K562 (cell line): ENCODE data around the gene VIPR2. TPM values are rescaled to one million over a fixed set of nuclear protein-coding genes. Genes with fewer than 3 reads are reported as not detected.

Experiments used
- ARHGAP35 ChIP-seq: fragments of 450-650 bp; IDR thresholded peaks from 2 replicates; pipeline ENCODE4 v1.6.1; 2018; ENCODE audit not compliant: partially characterized antibody
- BCOR ChIP-seq: fragments of 450-650 bp; IDR thresholded peaks from 2 replicates; pipeline ENCODE4 v1.6.1; 2016
- BMI1 ChIP-seq: fragments of 150-350 bp; IDR thresholded peaks from 2 replicates; pipeline ENCODE4 v1.6.1; 2014; ENCODE audit warnings: low read length
- BRF1 ChIP-seq: IDR thresholded peaks from 3 replicates; pipeline ENCODE4 v1.6.1; 2011; ENCODE audit warnings: borderline replicate concordance, mild to moderate bottlenecking; ENCODE audit not compliant: insufficient read length; ENCODE audit errors: extremely low read depth
- CHD4 ChIP-seq: fragments of 200-600 bp; sonication (generic); IDR thresholded peaks from 3 replicates; pipeline ENCODE4 v1.6.1; 2012; ENCODE audit warnings: low read depth, mild to moderate bottlenecking, mixed read lengths, low read length, inconsistent platforms; ENCODE audit not compliant: insufficient read depth, insufficient replicate concordance, poor library complexity, severe bottlenecking
- EHMT2 ChIP-seq: fragments of 450-650 bp; IDR thresholded peaks from 2 replicates; pipeline ENCODE4 v1.6.1; 2018; ENCODE audit warnings: antibody characterized with exemption
- KLF10 ChIP-seq: fragments of 250-450 bp; sonication (Bioruptor Pico); IDR thresholded peaks from 2 replicates; pipeline ENCODE4 v1.6.1; 2021; ENCODE audit warnings: matching md5 sums
- MTA2 ChIP-seq: fragments of 450-650 bp; IDR thresholded peaks from 2 replicates; pipeline ENCODE4 v1.6.1; 2016; ENCODE audit warnings: low read depth
- NEUROD1 ChIP-seq: fragments of 150-350 bp; IDR thresholded peaks from 2 replicates; pipeline ENCODE4 v1.6.1; 2014; ENCODE audit warnings: borderline replicate concordance, low read length, low read depth; ENCODE audit not compliant: partially characterized antibody
- NFATC3 ChIP-seq: fragments of 450-650 bp; IDR thresholded peaks from 2 replicates; pipeline ENCODE4 v1.6.1; 2017; ENCODE audit warnings: mild to moderate bottlenecking
- NFE2 ChIP-seq: IDR thresholded peaks from 2 replicates; pipeline ENCODE4 v1.6.1; 2014; ENCODE audit warnings: antibody characterized with exemption, low read depth
- RCOR1 ChIP-seq, 2 experiments: IDR thresholded peaks; 2 replicates each; pipeline ENCODE4 v1.6.1; 2012; ENCODE audit warnings: low read depth in 2 of 2, low read length in 2 of 2, borderline replicate concordance in 1 of 2, improper control_type of control experiment in 1 of 2
- SMAD4 ChIP-seq: fragments of 250-450 bp; sonication (Bioruptor Pico); conservative IDR thresholded peaks from 2 replicates; pipeline ENCODE4 v1.8.0; 2021; ENCODE audit warnings: inconsistent platforms, mild to moderate bottlenecking, moderate library complexity
- TFAM ChIP-seq: fragments of 250-450 bp; sonication (Bioruptor Pico); conservative IDR thresholded peaks from 2 replicates; pipeline ENCODE4 v1.5.0; 2021; ENCODE audit warnings: mild to moderate bottlenecking, moderate library complexity
- ZNF197 ChIP-seq: fragments of 200-800 bp; sonication (Bioruptor generic); IDR thresholded peaks from 2 replicates; pipeline ENCODE4 v1.6.1; 2016; ENCODE audit warnings: low read depth, missing genetic modification characterization, missing compliant biosample characterization
- ZNF224 ChIP-seq: sonication (generic); formaldehyde crosslinking; IDR thresholded peaks from 2 replicates; pipeline ENCODE4 v1.8.0; 2022; ENCODE audit warnings: mild to moderate bottlenecking, missing genetic modification reagents
- ZNF75A ChIP-seq: fragments of 450-650 bp; formaldehyde crosslinking; IDR thresholded peaks from 2 replicates; pipeline ENCODE4 v1.4.0; 2020; ENCODE audit warnings: mild to moderate bottlenecking
- polyA plus RNA-seq, 8 experiments: library from polyadenylated mRNA; depleted of rRNA in 4 of 8; stranded (reverse) in 5 of 8; unstranded in 3 of 8; fragments of >200 nt; fragmentation: Nextera tagmentation in 2 of 8; fragmentation: Illumina TruSeq in 1 of 8; extraction: Ambion mirVana in 2 of 8; extraction: Trizol in 1 of 8; gene quantifications; 2 replicates each; pipeline versions ENCODE4 v1.2.1 to v1.2.3, GENCODE V29; 2011 to 2014; ENCODE audit warnings: inconsistent platforms in 1 of 8, missing spikeins in 1 of 8
- total RNA-seq, 7 experiments: library from RNA; depleted of rRNA in 6 of 7; stranded (reverse); fragments of >200 nt in 6 of 7; fragmentation: Illumina TruSeq in 2 of 7; extraction: Trizol in 2 of 7; gene quantifications; 2 replicates each; pipeline versions ENCODE4 v1.2.1 to v1.2.3, GENCODE V29; 2011 to 2021; ENCODE audit warnings: low replicate concordance in 1 of 7
- TF ChIP-seq, protein P1 (sequence below): fragments of 250-450 bp; sonication (Bioruptor Pico); IDR thresholded peaks from 2 replicates; pipeline ENCODE4 v1.5.0; 2022; ENCODE audit warnings: mild to moderate bottlenecking
- TF ChIP-seq, protein P2 (sequence below): fragments of 250-450 bp; sonication (Bioruptor Pico); IDR thresholded peaks from 2 replicates; pipeline ENCODE4 v1.5.0; 2021
- TF ChIP-seq, protein P3 (sequence below): fragments of 200-800 bp; sonication (Bioruptor generic); IDR thresholded peaks from 2 replicates; pipeline ENCODE4 v1.6.1; 2017; ENCODE audit warnings: missing genetic modification characterization, missing compliant biosample characterization
- TF ChIP-seq, protein P4 (sequence below): sonication (generic); formaldehyde crosslinking; IDR thresholded peaks from 2 replicates; pipeline ENCODE4 v1.8.0; 2022; ENCODE audit warnings: missing genetic modification reagents, mild to moderate bottlenecking, borderline replicate concordance
- TF ChIP-seq, protein P5 (sequence below): fragments of 250-450 bp; sonication (Bioruptor Pico); IDR thresholded peaks from 2 replicates; pipeline ENCODE4 v1.8.0; 2021; ENCODE audit warnings: mild to moderate bottlenecking, moderate library complexity

VIPR2 gene
- total and polyA plus RNA-seq, 9 of the 15 experiments (the other 6 are each of a cell fraction or from before 2014, with no cell fraction given) = 0.04 TPM; not detected in 8

DNA sequence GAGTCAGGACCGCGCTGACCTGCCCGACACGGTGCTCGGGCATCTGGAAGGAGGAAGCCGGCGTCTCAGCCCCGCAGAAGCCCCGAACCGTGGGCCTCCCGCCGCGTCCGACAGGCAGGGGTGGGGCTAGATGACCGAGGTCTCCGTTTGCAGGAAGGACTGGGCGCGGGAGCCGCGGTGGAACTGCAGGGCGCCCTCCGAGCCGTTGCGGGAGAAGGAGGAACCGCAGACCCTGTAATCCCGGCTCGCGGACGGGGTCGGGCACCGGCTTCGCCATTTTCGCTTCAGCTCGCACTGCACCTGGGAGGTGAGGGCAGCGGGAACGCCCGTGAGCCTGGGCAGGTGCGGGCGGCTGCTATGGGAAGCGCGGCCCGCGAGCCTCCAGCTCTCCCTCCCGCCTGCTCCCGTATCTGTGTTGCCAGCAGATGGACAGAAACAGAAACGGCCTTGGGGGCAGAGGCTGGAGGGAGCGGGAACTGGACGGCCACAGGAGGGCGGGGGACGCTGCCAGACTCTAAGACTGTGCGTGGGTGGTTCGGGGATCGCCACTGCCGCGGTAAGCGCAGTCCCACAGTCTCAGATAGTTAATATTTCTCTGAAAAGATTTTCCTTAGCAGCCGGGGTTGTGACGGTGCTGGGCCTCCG lies 114.1 kb downstream of the VIPR2 start (continued):
- TF ChIP-seq, protein P1, sequence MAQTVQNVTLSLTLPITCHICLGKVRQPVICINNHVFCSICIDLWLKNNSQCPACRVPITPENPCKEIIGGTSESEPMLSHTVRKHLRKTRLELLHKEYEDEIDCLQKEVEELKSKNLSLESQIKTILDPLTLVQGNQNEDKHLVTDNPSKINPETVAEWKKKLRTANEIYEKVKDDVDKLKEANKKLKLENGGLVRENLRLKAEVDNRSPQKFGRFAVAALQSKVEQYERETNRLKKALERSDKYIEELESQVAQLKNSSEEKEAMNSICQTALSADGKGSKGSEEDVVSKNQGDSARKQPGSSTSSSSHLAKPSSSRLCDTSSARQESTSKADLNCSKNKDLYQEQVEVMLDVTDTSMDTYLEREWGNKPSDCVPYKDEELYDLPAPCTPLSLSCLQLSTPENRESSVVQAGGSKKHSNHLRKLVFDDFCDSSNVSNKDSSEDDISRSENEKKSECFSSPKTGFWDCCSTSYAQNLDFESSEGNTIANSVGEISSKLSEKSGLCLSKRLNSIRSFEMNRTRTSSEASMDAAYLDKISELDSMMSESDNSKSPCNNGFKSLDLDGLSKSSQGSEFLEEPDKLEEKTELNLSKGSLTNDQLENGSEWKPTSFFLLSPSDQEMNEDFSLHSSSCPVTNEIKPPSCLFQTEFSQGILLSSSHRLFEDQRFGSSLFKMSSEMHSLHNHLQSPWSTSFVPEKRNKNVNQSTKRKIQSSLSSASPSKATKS = no peak
- TF ChIP-seq ZNF197 (CRISPR knock-in tag) (no peak), CHD4 (no peak), RCOR1 (IDR thresholded peaks at IDR 0.05; ENCODE audit: borderline replicate concordance in 1 of 2, low read depth in 2 of 2, low read length in 2 of 2) (peak in 1 of 2 experiments; percentile 14; a peak in 1 of 4 replicates), ARHGAP35 (no peak), TFAM (no peak), KLF10 (CRISPR knock-in tag) (no peak), SMAD4 (CRISPR knock-in tag) (peak; percentile 87), EHMT2 (no peak; the same call in 1 of the 2 replicates), MTA2 (no peak; the same call in 1 of the 2 replicates), NFE2 (no peak; the same call in 1 of the 2 replicates), BRF1 (no peak), ZNF224 (CRISPR knock-in tag) (no peak), ZNF75A (CRISPR knock-in tag) (no peak), BMI1 (no peak), NFATC3 (0 out of 2 replicates have a peak, but pooled peaks have one; percentile 81), BCOR (peak; percentile 77), NEUROD1 (peak; percentile 53)
- TF ChIP-seq, protein P2, sequence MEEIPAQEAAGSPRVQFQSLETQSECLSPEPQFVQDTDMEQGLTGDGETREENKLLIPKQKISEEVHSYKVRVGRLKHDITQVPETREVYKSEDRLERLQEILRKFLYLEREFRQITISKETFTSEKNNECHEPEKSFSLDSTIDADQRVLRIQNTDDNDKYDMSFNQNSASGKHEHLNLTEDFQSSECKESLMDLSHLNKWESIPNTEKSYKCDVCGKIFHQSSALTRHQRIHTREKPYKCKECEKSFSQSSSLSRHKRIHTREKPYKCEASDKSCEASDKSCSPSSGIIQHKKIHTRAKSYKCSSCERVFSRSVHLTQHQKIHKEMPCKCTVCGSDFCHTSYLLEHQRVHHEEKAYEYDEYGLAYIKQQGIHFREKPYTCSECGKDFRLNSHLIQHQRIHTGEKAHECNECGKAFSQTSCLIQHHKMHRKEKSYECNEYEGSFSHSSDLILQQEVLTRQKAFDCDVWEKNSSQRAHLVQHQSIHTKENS (CRISPR knock-in tag) = no peak
- TF ChIP-seq, protein P3, sequence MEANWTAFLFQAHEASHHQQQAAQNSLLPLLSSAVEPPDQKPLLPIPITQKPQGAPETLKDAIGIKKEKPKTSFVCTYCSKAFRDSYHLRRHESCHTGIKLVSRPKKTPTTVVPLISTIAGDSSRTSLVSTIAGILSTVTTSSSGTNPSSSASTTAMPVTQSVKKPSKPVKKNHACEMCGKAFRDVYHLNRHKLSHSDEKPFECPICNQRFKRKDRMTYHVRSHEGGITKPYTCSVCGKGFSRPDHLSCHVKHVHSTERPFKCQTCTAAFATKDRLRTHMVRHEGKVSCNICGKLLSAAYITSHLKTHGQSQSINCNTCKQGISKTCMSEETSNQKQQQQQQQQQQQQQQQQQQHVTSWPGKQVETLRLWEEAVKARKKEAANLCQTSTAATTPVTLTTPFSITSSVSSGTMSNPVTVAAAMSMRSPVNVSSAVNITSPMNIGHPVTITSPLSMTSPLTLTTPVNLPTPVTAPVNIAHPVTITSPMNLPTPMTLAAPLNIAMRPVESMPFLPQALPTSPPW (CRISPR knock-in tag) = peak; percentile 60
- TF ChIP-seq, protein P4, sequence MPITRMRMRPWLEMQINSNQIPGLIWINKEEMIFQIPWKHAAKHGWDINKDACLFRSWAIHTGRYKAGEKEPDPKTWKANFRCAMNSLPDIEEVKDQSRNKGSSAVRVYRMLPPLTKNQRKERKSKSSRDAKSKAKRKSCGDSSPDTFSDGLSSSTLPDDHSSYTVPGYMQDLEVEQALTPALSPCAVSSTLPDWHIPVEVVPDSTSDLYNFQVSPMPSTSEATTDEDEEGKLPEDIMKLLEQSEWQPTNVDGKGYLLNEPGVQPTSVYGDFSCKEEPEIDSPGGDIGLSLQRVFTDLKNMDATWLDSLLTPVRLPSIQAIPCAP (CRISPR knock-in tag) = no peak
- TF ChIP-seq, protein P5, sequence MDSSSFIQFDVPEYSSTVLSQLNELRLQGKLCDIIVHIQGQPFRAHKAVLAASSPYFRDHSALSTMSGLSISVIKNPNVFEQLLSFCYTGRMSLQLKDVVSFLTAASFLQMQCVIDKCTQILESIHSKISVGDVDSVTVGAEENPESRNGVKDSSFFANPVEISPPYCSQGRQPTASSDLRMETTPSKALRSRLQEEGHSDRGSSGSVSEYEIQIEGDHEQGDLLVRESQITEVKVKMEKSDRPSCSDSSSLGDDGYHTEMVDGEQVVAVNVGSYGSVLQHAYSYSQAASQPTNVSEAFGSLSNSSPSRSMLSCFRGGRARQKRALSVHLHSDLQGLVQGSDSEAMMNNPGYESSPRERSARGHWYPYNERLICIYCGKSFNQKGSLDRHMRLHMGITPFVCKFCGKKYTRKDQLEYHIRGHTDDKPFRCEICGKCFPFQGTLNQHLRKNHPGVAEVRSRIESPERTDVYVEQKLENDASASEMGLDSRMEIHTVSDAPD (CRISPR knock-in tag) = no peak
